ENCODE measurements around the gene PEX13.

Gene PEX13

DNA sequence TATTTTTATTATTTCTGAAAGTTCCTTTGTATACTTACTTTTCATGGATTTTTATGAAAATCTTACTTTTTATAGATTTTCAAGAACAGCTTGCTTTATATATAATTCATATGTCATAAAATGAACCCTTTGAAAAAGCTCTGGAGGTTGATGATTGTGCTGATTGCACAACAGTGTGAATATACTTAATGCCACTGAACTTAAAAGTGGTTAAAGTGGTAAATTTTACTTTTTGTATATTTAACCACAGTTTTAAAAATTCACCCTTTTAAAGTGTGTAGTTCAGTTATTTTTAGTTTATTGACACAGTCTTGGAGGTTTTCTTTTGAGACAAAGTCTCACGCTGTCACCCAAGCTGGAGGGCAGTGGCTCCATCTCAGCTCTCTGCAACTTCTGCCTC is 56.6 kb downstream of the PEX13 start:
- no peak for DNase-seq

DNA sequence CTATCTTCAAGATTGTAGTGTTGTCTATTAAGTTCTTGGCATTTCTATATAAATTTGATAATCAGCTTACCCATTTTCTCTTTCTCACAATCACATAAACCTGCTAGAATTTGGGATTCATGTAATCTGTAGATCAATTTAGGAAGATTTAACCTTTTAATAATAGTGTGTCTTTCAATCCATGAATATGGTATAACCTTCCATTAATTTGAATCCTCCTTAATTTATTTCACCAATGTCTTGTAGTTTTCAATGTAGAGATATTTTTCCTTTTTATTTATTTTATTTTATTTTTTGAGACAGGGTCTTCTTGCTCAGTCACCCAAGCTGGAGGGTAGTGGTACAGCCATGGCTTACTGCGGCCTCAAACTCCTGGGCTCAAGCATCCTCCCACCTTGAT is 68.4 kb downstream of the PEX13 start:
- DNase-seq: no peak

DNA sequence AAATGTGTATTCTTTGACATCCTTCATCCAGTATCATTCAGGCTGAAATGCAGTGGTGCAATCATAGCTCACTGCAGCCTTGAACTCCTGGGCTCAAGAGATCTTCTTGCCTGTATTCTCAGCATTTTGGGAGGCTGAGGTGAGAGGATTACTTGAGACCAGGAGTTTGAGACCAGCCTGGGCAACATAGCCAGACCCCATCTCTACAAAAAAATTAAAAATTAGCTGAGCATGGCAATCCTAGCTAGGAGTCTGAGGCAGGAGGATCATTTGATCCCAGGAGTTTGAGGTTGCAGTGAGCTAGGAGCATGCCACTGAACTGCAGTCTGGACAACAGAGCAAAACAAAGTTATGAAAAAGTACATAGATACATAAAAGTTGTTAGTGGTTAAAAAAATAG is 72.3 kb downstream of the PEX13 start:
- no peak for DNase-seq

DNA sequence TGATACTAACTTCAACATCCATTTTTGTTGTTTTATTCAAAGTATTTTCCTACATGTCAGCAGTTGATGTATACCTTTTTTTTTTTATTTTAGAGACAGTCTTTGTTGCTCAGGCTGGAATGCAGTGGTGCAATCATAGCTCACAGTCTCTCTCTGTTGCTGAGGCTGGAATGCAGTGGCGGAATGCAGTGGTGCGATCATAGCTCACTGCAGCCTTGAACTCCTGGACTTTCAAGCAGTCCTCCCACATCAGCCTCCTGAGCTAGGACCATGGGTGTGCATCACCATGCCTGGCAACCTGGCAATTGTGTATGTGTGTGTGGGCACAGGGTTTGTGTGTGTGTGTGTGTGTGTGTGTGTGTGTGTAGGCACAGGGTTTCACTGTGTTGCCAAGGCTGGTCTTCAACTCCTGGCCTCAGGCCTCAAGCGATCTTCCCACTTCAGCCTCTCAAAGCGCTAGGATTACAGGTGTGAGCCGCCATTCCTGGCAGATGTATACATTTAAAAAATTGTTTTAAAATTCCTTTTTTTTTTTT is 72.9 kb downstream of the PEX13 start:
- no peak for DNase-seq

DNA sequence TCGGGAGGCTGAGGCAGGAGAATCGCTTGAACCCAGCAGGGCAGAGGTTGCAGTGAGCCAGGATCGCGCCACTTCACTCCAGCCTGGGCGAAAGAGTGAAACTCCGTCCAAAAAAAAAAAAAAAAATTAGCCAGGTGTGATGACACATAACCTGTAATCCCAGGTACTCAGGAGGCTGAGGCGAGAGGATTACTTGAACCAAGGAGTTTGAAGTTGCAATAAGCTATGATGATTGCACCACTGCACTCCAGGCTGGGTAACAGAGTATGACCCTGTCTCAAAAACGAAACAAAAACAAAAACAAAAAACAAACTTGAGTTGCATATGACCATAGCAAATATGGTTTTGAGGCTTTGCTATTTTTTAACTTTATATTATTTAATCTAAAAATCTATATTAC is 74.0 kb downstream of the PEX13 start:
- DNase-seq: no peak

DNA sequence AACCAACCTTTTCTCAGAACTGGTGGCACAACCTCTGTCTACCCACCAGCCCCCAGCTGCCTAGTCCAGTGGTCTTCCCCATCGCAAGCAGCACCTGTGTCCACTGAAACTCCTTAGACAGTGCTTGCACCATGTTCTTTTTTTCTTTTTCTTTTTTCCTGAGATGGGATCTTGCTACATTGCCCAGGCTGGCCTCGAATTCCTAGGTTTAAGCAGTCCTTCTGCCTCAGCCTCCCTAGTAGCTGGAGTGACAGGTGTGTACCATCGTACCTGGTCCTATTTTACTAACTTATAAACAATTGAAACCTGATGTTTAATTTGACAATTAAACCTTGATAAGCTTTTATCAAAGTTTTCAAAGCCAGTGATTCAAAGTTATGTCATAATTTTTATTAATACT is 78.9 kb downstream of the PEX13 start:
- DNase-seq: no peak

DNA sequence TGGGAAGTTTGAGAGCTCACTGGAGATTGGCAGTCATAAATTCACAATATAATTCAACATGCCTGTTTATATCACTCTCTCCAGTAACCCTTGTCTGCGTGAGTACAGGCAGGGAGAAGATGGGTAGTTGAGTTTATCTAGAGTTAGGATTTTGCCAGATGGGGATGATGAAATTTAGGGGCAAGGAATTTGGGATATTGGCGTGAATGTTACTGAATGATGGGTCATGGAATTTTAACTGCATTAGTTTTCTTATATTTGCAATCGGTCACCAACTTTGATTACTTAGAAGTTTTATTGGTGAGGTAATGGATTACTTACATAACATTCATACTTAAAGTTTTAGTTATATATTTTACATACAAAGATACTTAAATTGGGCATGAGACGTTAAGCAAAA is 83.3 kb downstream of the PEX13 start:
- DNase-seq: no peak

Data from T-helper 2 cell (primary cell).